Hepatocyte (in vitro differentiated cells): ENCODE data around the gene CYB561D1.

Experiments
- CTCF ChIP-seq: fragments of 200-600 bp; sonication (generic); IDR thresholded peaks from 2 replicates; pipeline ENCODE4 v1.5.1; 2016; ENCODE audit warnings: antibody characterized with exemption, mild to moderate bottlenecking; ENCODE audit not compliant: poor library complexity
- EZH2phosphoT487 ChIP-seq: fragments of 200-600 bp; sonication (generic); IDR thresholded peaks from one replicate; pipeline ENCODE4 v1.6.1; 2018; ENCODE audit warnings: antibody characterized with exemption, mild to moderate bottlenecking, low read depth, moderate library complexity; ENCODE audit not compliant: unreplicated experiment, severe bottlenecking

GRCh38 chr1:109475261-109475660, 18.6 kb upstream of the CYB561D1 start:
- TF ChIP-seq CTCF (no peak), EZH2phosphoT487 (no peak)
